ENCODE data around the gene NPS. TPM values are rescaled to one million over a fixed set of nuclear protein-coding genes. Genes with fewer than 3 reads are reported as not detected.

The NPS gene
- total RNA-seq, 6 experiments from 2014 or later, result not detected

- Histone ChIP-seq H3K4me3 (no peak overlapping the region), H3K9me3 (no peaks in the 10 kb centered on the region), H3K27me3 (no peaks in the 10 kb centered on the region), H3K4me1 (no peaks in the 10 kb centered on the region), H3K27ac (no peak overlapping the region), H3K36me3 (no peaks in the 10 kb centered on the region)
- intact Hi-C loops (cut with DNase I), result no loop called here
- no peak for TF ChIP-seq POLR2A (IDR thresholded peaks at IDR 0.05)
- no peak for TF ChIP-seq CTCF (IDR thresholded peaks at IDR 0.05)
- 46% methylated on average over 4 of the region's 4 CpGs for WGBS (ENCODE audit: insufficient coverage, low coverage, low lambda C conversion rate, missing lambda C conversion rate)
- no peak for DNase-seq
- ATAC-seq, result no peak
These were observed 21.8 kb upstream of the NPS start for GRCh38 chr10:127527320-127527719.

- Histone ChIP-seq H3K4me3 (no peak overlapping the region), H3K27me3 (no peaks in the 10 kb centered on the region), H3K27ac (no peak overlapping the region), H3K36me3 (no peaks in the 10 kb centered on the region), H3K4me1 (no peaks in the 10 kb centered on the region), H3K9me3 (no peaks in the 10 kb centered on the region)
- no peak for DNase-seq
- TF ChIP-seq POLR2A (IDR thresholded peaks at IDR 0.05) (no peak), CTCF (IDR thresholded peaks at IDR 0.05) (no peak)
- ATAC-seq, result no peak
- intact Hi-C loops (cut with DNase I), result no loop called here
- 57% methylated on average over 8 of the region's 8 CpGs for WGBS (ENCODE audit: insufficient coverage, low coverage, low lambda C conversion rate, missing lambda C conversion rate)
These were observed 21.2 kb upstream of the NPS start for GRCh38 chr10:127527891-127528290.

- Histone ChIP-seq H3K4me1 (no peaks in the 10 kb centered on the region), H3K36me3 (no peaks in the 10 kb centered on the region), H3K9me3 (no peaks in the 10 kb centered on the region), H3K4me3 (no peak overlapping the region), H3K27me3 (no peaks in the 10 kb centered on the region), H3K27ac (no peak overlapping the region)
- 96% methylated on average over 5 of the region's 6 CpGs for WGBS (ENCODE audit: insufficient coverage, low coverage, low lambda C conversion rate, missing lambda C conversion rate)
- intact Hi-C loops (cut with DNase I), result no loop called here
- DNase-seq, result no peak
- no peak for ATAC-seq
- TF ChIP-seq CTCF (IDR thresholded peaks at IDR 0.05) (no peak), POLR2A (IDR thresholded peaks at IDR 0.05) (no peak)
These were observed 16.9 kb upstream of the NPS start for GRCh38 chr10:127532193-127532592.

GRCh38 chr10:127532659-127533058 is 16.4 kb upstream of the NPS start:
- ATAC-seq (no peak), DNase-seq (no peak)
- TF ChIP-seq POLR2A (IDR thresholded peaks at IDR 0.05) (no peak), CTCF (IDR thresholded peaks at IDR 0.05) (no peak)
- H3K9me3 ChIP-seq, result no peaks in the 10 kb centered on the region
- H3K36me3 ChIP-seq, result no peaks in the 10 kb centered on the region
- no peaks in the 10 kb centered on the region for H3K27me3 ChIP-seq
- WGBS (ENCODE audit: insufficient coverage, low coverage, low lambda C conversion rate, missing lambda C conversion rate), result 69% methylated on average over 3 of the region's 5 CpGs
- H3K27ac ChIP-seq, result no peak overlapping the region
- H3K4me1 ChIP-seq, result no peaks in the 10 kb centered on the region
- H3K4me3 ChIP-seq, result no peak overlapping the region
- intact Hi-C loops (cut with DNase I), result no loop called here

- Histone ChIP-seq H3K27me3 (no peaks in the 10 kb centered on the region), H3K36me3 (no peaks in the 10 kb centered on the region), H3K9me3 (no peaks in the 10 kb centered on the region), H3K27ac (no peak overlapping the region), H3K4me3 (no peak overlapping the region), H3K4me1 (no peaks in the 10 kb centered on the region)
- DNase-seq (no peak), ATAC-seq (peak in 1 of 4 donors; percentile 39)
- TF ChIP-seq CTCF (IDR thresholded peaks at IDR 0.05) (no peak), POLR2A (IDR thresholded peaks at IDR 0.05) (no peak)
- intact Hi-C loops (cut with DNase I), result no loop called here
- WGBS (ENCODE audit: insufficient coverage, low coverage, low lambda C conversion rate, missing lambda C conversion rate), result 47% methylated on average over 6 of the region's 6 CpGs
These were observed 15.0 kb upstream of the NPS start for GRCh38 chr10:127534074-127534473.
